NCI-H524 treated with DMSO at 0.1 percent for 48 hours (cell line): ENCODE data around the gene FILIP1.
"Not testable (repeated sequence)": the region's sequence is repeated elsewhere in the genome, so short reads cannot be mapped to it uniquely, and the experiment has no call there.

Experiments used
- DNase-seq: peaks from one replicate; lab custom pipeline; 2025; lab: John Stamatoyannopoulos, UW

Gene FILIP1

DNA sequence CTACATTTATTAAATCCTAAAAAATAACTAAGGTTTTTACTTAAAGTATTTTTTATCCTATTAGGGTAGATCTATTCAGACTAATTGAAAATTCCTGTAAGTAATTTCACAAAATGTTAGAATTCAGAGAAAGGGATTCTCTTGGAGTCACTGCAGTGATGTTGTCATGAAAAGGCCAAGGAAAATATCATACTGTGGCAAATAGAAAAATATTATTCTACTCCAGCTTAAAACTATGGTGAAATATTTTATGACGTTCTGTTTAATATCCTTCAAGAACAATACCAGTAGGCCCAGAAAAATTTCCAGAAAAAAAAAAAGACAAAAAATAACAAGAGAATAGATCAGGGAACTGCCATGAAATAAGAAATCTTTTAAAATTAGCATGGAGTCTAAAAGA is 73.6 kb downstream of the FILIP1 start:
- no peak for DNase-seq

DNA sequence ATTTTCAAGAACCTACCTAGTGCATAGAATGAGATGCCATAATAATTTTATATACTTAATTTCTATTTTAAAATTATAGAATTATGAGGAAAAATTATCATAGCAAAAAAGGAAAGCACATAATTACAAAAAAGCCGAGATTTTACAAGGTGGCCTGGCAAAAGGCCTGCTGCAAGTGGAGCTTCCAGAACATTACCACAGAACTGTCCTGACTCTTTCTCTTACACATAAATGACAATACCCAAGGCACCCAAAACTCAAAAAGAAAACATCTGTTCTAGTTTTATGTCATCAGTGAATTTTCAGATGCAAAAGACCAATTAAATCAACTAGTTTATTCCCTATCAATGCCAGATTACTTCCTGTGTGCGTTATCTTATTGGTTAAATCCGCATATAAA is 74.2 kb downstream of the FILIP1 start:
- DNase-seq = no peak

DNA sequence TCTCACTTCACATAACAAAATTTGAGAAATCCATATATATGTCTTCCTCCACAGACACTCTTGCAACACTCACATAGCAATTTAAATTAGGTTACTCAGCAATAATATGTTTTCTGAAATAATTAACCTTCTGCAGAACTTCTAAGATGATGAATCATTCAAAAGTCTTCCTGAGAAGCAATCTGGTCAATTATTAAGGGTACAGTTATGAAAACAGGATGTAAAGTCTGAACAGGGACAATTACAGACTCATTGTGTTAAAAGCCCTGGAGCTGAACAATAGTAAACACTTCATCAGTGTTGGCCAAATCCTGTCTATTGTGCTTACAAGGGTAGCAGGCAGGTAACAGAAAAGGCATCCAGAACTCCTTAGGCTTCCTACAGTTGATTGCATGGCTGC is 75.4 kb downstream of the FILIP1 start:
- no peak for DNase-seq

GRCh38 chr6:75416443-75416842 is 77.2 kb downstream of the FILIP1 start:
- no peak for DNase-seq

- DNase-seq = no peak
Observed at GRCh38 chr6:75415804-75416203, 77.8 kb downstream of the FILIP1 start.

- DNase-seq = no peak
Observed at GRCh38 chr6:75414445-75415021, 79.1 kb downstream of the FILIP1 start.

GRCh38 chr6:75412969-75413662 is 80.5 kb downstream of the FILIP1 start:
- no peak for DNase-seq

DNA sequence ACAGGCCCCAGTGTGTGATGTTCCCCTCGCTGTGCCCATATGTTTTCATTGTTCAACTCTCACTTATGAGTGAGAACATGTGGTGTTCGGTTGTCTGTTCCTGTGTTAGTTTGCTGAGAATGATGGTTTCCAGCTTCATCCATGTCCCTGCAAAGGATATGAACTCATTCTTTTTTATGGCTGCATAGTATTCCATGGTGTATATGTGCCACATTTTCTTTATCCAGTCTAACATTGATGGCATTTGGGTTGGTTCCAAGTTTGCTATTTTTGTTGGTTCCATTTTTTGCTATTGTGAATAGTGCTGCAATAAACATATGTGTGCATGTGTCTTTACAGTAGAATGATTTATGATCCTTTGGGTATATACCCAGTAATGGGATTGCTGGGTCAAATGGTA is 83.0 kb downstream of the FILIP1 start:
- DNase-seq = not testable (repeated sequence)

DNA sequence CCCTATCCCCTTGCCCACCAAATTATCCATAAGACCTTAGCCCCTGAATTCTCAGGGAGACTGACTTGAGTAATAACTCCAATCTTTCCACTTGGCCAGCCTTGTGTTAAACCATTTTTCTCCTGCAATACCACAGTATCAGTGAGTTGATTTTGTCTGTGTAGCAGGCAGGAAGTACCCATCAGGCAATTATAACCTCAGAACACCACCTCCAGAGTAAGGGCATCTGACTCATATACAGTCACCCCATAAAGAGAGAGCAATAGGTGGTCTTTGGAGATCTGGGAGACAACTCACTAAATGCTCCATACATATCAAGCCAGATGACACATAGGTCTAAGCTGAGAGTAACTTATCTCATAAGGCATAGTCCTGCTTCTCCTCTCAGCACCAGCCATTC is 83.7 kb downstream of the FILIP1 start:
- DNase-seq = no peak

- no peak for DNase-seq
Observed at GRCh38 chr6:75409286-75409685, 84.3 kb downstream of the FILIP1 start.

- DNase-seq = no peak
Observed at GRCh38 chr6:75403563-75404080, 90.0 kb downstream of the FILIP1 start.

DNA sequence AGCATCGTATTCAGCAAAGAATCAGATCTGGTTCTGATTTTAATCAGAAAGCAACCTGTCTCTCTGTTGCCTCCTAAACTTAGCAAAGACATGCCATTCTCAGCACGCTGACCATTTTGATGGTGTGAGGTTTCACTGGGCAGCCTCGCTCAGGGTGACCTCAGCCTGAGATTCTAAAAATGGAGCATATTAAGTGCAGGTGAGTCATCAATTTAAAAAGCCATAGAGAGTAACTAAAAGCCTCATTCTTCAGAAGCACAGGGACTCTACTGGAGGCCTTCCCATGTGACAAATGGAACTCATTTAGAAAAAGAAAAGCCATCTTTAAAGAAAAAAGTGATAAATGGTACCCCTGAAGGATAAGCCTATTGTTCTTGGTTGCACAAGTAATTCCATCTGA is 91.3 kb downstream of the FILIP1 start:
- no peak for DNase-seq

GRCh38 chr6:75397656-75398465 is 95.7 kb downstream of the FILIP1 start:
- DNase-seq = no peak

DNA sequence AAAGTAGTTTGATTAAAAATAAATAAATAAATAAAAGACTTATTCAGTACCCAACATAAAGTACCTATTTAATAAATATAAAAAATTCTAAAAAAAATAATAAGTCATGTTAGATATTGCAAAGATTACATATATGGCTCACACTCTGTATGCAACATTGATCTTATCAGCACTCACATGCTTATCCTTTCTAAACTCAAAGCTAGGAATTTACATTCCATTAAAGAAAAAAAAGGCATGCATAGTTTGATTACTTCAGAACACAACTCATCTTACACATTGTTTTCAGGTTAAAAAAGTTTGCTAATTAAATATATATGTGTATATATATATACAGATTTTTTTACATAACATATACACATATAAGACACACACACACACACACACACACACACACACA is 96.4 kb downstream of the FILIP1 start:
- DNase-seq = no peak

DNA sequence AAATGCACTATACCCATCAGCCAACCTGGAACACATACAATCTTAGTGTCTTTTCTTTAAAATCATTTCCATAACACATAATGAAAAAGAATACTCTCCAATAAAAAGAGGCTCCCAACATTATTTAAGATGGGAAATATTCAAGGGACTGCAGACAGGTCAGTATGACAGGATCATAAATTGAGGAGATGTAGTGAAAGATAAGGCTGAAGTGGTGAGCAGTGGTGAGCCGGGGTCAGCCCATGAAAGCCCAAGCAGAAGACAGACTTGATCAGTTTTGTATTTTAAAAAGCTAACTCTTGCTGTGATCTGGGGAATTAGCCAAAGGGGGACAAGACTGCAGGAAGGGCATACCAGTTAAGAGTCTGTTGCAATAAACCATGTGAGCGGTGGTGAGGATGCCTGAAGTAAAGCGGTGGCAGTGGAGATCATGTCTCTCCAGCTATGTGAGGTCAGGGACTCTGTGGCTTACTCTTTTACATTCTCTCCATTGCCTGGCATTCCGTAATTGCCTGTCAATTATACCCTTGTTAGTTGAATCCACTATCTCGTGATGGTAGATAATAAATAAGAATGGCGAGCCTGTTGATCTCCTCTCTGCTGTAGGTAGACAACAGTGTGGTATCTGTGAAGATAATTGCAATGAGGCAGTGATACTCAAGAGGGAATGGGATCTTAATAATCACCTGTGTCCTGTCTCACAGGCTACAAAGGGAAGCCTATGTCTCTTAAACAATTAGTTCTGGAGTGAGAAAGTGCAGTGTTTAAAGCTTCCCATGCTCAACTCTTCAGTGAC is 97.4 kb downstream of the FILIP1 start:
- no peak for DNase-seq

- no peak for DNase-seq
Observed at GRCh38 chr6:75393806-75394205, 99.8 kb downstream of the FILIP1 start.

DNA sequence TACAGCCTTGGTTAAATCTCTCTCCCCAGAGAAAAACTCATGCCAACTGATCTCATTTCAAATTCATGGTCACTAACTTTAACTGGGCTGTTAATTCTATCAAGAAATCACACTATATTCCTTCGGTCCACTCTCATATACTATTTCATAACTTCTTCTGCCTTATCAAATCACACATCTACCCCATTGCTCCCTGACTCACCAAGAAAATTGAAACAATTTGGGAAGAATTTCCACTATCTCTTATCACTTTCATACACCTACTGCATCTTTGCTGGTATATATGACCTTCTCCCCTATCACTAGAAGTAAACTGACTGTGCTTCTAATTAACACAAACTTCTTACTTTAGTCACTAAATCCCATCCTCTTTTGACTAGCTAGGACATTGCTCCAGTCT is 102.3 kb downstream of the FILIP1 start:
- no peak for DNase-seq

DNA sequence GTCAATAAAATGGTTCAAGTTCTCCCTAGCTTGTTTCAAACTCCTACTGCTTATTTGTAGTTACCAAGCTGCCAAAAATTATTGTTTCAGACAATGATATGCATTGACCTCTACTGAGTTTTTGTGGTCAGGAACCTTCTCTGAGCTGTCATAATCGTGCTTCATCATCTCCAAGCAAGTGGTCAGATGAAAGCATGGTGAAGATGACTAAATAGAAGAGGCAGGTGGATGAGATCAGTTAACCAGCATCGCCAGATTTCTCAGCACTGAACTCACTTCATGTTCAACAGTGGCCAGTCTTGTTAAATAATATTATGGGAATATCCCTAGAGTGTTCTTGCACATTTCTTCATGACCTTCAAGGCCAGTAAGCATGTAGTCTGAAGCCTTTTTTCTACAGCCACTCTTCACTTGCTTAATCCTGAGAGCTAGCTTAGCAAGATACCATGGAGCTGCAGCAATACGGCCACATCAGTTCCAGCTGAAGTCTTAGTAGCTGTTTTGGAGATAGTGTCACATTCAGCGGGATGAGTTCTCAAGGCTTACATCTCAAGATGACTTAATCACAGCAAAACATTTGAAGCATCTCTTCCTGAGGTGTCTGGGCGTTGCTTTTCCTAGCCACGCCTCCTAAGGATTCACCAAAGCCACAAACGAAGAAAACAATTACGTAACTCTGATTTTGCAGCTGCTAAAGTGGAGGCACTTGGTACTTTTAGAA is 107.4 kb downstream of the FILIP1 start:
- DNase-seq = no peak

DNA sequence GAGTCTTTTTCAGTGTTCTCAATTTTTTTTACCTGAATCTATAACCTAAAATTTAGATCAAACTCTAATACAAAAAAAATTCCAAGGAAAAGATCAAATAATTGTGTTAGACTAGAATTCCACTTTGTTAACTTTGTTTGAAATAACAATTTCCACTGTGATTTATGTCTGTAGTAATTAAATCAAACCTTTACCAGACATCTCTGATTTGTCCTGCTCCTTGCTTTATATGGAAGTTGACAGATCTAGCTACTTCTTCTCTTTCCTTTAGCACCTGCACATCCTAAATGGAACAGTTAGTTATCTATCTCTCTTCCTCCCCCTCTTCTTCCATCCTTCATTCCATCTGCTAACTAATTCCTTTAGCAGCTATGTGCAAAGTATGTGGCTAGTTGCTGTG is 109.5 kb downstream of the FILIP1 start:
- no peak for DNase-seq

- DNase-seq = no peak
Observed at GRCh38 chr6:75382634-75382900, 111.0 kb downstream of the FILIP1 start.

- no peak for DNase-seq
Observed at GRCh38 chr6:75381877-75382633, 111.5 kb downstream of the FILIP1 start.
